Endometrium (tissue), 2 donors: ENCODE data around the gene PRR12.

Experiments used
- FAIRE-seq: peaks from 2 replicates; lab custom pipeline; 2012; peaks lifted over from hg19 to GRCh38; lab: Jason Lieb, UNC
- donor health status: control.
- donor health status: control.

Gene PRR12

GRCh38 chr19:49591731-49592485 lies 926 bp downstream of the PRR12 start:
- no peak for FAIRE-seq

GRCh38 chr19:49592486-49593232 lies 1.7 kb downstream of the PRR12 start:
- no peak for FAIRE-seq

GRCh38 chr19:49593233-49594113 lies 2.5 kb downstream of the PRR12 start:
- peak; percentile 33 for FAIRE-seq

- FAIRE-seq: no peak
Observed at GRCh38 chr19:49594157-49594992, 3.4 kb downstream of the PRR12 start.

- FAIRE-seq: no peak
Observed at GRCh38 chr19:49594993-49595818, 4.2 kb downstream of the PRR12 start.

- FAIRE-seq: no peak
Observed at GRCh38 chr19:49595819-49596404, 4.9 kb downstream of the PRR12 start.

- no peak for FAIRE-seq
Observed at GRCh38 chr19:49596407-49596806, 5.4 kb downstream of the PRR12 start.

GRCh38 chr19:49596954-49597702 lies 6.1 kb downstream of the PRR12 start:
- no peak for FAIRE-seq

- FAIRE-seq: no peak
Observed at GRCh38 chr19:49597703-49597974, 6.7 kb downstream of the PRR12 start.

GRCh38 chr19:49599378-49600295 lies 8.7 kb downstream of the PRR12 start:
- no peak for FAIRE-seq

- FAIRE-seq: no peak
Observed at GRCh38 chr19:49601482-49602038, 10.6 kb downstream of the PRR12 start.

GRCh38 chr19:49602806-49603205 lies 11.8 kb downstream of the PRR12 start:
- no peak for FAIRE-seq

- no peak for FAIRE-seq
Observed at GRCh38 chr19:49605605-49606004, 14.6 kb downstream of the PRR12 start.

GRCh38 chr19:49609499-49610092 lies 18.6 kb downstream of the PRR12 start:
- no peak for FAIRE-seq

- FAIRE-seq: no peak
Observed at GRCh38 chr19:49613374-49613773, 22.4 kb downstream of the PRR12 start.

- FAIRE-seq: no peak
Observed at GRCh38 chr19:49614096-49614833, 23.3 kb downstream of the PRR12 start.

GRCh38 chr19:49615861-49616260 lies 24.9 kb downstream of the PRR12 start:
- no peak for FAIRE-seq
